Motor neuron (in vitro differentiated cells): ENCODE results near the gene GALNT5. TPM values are rescaled to one million over a fixed set of nuclear protein-coding genes. Genes with fewer than 3 reads are reported as not detected.
A peak's percentile ranks its signal among the peaks of the same experiment; 100 is the strongest.

Experiments
- ATAC-seq, 8 experiments: fragments of 200-7000 bp; cut with Tn5 transposase; replicated peaks in 6 of 8; 2 replicates each; pipeline ENCODE4 v1.8.0; 2021; ENCODE audit warnings: mild to moderate bottlenecking in 8 of 8, moderate library complexity in 8 of 8
- H3K27ac ChIP-seq, 2 donors: fragments of 250-450 bp; sonication (Bioruptor Pico); 2 replicates each; pipeline ENCODE4 v1.9.0; 2021; ENCODE audit warnings: antibody characterized with exemption in 2 of 2, mild to moderate bottlenecking in 2 of 2, moderate library complexity in 1 of 2
- H3K4me1 ChIP-seq, 2 donors: fragments of 250-450 bp; sonication (Bioruptor Pico); replicated peaks in 1 of 2; 2 replicates each; pipeline ENCODE4 v1.6.1; 2021; ENCODE audit warnings: antibody characterized with exemption in 2 of 2, mild to moderate bottlenecking in 2 of 2, moderate library complexity in 1 of 2
- H3K4me3 ChIP-seq, 5 donors: fragments of 250-450 bp; sonication (Bioruptor Pico); 2 replicates each; pipeline ENCODE4 v1.9.0; 2021; ENCODE audit warnings: antibody characterized with exemption in 5 of 5, mild to moderate bottlenecking in 5 of 5, moderate library complexity in 4 of 5
- WGBS, 10 experiments: fragments of 450-650 bp; shearing (Covaris generic); methylation state at CpG; one replicate each; pipeline ENCODE4 v1.0.0; 2022; 5-methylcytosine and 5-hydroxymethylcytosine counted together
- in situ Hi-C, 9 experiments: fragments of 400-800 bp; cut with MboI; loops; one replicate each; pipeline ENCODE4 v1.15.0; 2021; ENCODE audit warnings: low sequenced_read_pairs in 9 of 9, low pct_unique_long_range_greater_than_20kb in 2 of 9; ENCODE audit not compliant: unreplicated experiment in 9 of 9
- total RNA-seq, 8 experiments: library from RNA; unstranded; fragments of 300-600 nt; gene quantifications; 2 replicates each; pipeline versions ENCODE4 v1.2.3 to v1.2.4, GENCODE V29; 2022

GALNT5 gene
- total RNA-seq, 8 experiments from 2014 or later, result 0.04 to 11.0 (median 0.35) TPM; not detected in 1

DNA sequence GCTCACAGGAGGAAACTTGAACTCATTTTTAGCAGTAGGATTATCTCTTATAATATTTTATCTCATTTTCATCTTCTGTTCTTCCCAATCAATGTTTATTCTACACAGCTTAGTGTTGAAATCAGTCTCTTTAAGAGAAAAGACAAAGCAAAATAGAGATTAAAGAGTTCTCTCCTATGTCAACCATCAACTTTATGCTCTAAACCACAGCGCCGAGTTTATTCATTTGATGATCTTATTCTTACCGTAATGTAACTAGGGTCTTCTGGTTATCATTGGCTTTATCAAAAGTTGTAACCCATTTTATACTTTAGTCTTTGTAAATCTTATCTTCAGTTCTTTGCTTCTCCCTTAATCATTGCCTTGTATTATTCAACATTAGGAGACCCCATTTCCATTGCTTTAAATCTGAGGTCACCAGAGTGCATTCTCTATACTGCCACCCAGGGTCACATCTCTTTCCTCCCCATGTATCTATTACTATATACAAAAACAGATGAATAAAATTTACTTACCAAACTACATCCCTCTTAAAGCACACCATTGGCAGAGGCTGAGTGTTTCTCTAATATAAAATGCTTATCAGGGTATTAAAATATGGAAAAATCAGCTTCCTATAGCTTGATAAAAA is 90.9 kb downstream of the GALNT5 start:
- Histone ChIP-seq H3K4me3 (no peak overlapping the region), H3K27ac (no peak overlapping the region), H3K4me1 (no peaks in the 10 kb centered on the region)
- in situ Hi-C loops, result loop anchor here in 1 of 9 experiments (25.0 kb wide), 1 partner anchor 664 kb away; no protein-coding TSS in a partner anchor
- WGBS, 10 experiments, result 16 to 100% (median 93%) methylated on average over 1 to 3 of the region's 3 CpGs
- ATAC-seq, result no peak

DNA sequence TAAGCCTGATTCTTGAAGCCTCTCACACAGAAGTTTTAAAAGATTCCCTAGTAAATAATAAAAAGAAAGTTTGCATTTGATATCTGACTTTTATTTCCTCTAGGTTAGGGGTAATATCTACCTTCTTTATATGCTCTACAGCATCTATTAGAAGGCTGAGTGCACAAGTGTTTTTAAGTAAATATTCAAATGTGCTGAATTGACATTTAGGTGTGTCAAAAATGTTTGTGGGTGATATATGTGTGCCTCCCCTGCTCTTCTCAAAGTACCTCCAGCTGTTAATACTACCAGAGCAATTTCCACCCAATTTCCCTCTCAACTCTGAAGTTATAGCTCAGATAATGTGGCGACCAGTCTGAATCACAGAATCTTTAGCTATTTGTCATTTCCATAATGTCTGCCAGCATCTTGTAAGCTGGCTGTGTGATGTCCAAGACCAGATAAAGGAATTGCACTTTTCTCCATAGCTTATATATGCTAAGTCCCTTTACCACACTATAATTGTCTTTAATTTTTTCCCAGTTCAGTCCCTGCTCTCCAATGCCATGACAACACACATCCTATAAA is 92.5 kb downstream of the GALNT5 start:
- in situ Hi-C loops, result loop anchor here in 1 of 9 experiments (25.0 kb wide), 1 partner anchor 662 kb away; no protein-coding TSS in a partner anchor
- ATAC-seq, result no peak

DNA sequence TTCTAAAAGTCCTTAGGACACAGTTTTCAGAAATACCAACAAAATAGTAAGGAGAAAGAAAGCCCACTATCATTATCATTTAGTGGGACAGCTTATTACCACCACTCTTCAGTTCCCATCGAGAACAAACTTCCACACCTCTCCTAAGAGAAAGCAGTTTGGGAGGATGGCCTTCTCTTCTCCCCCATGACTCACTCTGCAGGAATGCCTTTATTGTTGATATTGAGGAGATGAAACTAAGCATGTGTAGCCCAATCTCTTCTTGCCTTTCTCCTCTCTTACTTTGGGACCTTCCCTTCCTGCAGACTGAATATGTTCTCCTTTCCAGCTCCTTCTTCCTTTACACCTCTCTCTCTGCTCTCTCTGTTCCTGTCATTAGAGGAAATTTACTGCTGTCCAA is 98.1 kb downstream of the GALNT5 start:
- WGBS, 10 experiments, result 40 to 63% (median 50%) methylated on average over 1 of the region's 1 CpG; no CpG with 5 or more reads in 6 of the 10 experiments

More for the DNA sequence above, 92.5 kb downstream of the GALNT5 start:
- WGBS, 10 experiments, result 0 to 100% (median 60%) methylated on average over 1 of the region's 1 CpG; no CpG with 5 or more reads in 1 of the 10 experiments
- no peaks in the 10 kb centered on the region for H3K4me1 ChIP-seq
- H3K4me3 ChIP-seq, result no peak overlapping the region
- H3K27ac ChIP-seq, result no peak overlapping the region

DNA sequence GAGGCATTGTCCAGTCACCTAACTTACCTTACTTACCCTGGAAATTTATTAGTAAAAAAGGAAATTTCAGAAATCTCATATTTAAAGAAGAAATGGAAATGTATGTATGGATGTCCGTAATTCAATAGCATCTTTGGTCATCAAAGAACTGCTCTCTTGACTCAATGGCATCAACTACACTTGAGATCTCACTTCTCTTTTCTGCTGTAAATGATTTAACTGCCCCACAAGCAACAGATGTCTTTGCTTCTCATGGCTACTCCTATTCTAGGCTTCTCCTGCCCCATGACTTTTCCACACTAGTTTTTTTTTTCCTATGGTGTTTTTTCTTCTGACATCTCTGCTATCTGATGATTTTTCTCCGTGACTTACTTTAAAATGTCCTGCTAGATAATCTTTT is 102.1 kb downstream of the GALNT5 start:
- in situ Hi-C loops, result no loop called here
- Histone ChIP-seq H3K4me1 (no peaks in the 10 kb centered on the region), H3K27ac (no peak overlapping the region), H3K4me3 (no peak overlapping the region)
- 33 to 92% (median 79%) methylated on average over 2 of the region's 2 CpGs; no CpG with 5 or more reads in 1 of the 10 experiments for WGBS, 10 experiments
- ATAC-seq, result no peak

More for the DNA sequence above, 98.1 kb downstream of the GALNT5 start:
- ATAC-seq, result peak in 2 of 8 experiments; percentile 27 to 43
- Histone ChIP-seq H3K27ac (no peak overlapping the region), H3K4me1 (no peaks in the 10 kb centered on the region), H3K4me3 (no peak overlapping the region)
- in situ Hi-C loops, result no loop called here

DNA sequence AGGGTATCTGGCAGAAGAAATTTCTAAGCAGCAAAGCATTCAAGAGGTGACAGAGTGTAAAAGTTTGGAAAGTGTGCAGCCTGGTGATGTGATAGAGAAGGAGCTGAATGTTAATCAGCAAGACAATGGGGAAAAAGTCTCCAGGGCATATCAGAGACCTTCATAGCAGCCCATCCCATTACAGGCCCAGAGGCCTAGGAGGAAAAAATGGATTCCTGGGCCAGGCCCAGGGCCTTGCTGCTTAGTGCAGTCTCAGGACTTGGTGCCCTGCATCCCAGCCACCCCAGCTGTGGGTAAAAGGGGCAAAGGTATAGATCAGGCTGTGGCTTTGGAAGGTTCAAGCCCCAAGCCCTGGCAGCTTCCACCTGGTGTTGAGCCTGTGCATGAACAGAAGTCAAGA is 104.0 kb downstream of the GALNT5 start:
- Histone ChIP-seq H3K4me3 (no peak overlapping the region), H3K4me1 (no peaks in the 10 kb centered on the region), H3K27ac (no peak overlapping the region)
- in situ Hi-C loops, result no loop called here
- ATAC-seq, result no peak

DNA sequence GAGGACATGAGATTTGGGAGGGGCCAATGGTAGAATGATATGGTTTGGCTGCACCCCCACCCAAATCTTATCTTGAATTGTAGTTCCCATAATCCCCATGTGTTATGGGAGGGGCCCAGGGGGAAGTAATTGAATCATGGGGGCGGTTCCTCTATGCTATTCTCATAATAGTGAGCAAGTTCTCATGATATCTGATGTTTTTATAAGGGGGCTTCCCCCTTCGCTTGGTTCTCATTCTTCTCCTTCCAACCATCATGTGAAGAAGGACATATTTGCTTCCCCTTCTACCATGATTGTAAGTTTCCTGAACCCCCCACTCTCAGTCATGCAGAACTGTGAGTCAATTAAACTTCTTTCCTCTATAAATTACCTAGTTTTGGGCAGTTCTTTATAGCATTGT is 105.1 kb downstream of the GALNT5 start:
- WGBS, 10 experiments, result 0 to 83% (median 75%) methylated on average over 1 to 2 of the region's 2 CpGs; no CpG with 5 or more reads in 3 of the 10 experiments
- Histone ChIP-seq H3K4me1 (no peaks in the 10 kb centered on the region), H3K27ac (no peak overlapping the region), H3K4me3 (no peak overlapping the region)
- in situ Hi-C loops, result no loop called here
- ATAC-seq, result no peak

DNA sequence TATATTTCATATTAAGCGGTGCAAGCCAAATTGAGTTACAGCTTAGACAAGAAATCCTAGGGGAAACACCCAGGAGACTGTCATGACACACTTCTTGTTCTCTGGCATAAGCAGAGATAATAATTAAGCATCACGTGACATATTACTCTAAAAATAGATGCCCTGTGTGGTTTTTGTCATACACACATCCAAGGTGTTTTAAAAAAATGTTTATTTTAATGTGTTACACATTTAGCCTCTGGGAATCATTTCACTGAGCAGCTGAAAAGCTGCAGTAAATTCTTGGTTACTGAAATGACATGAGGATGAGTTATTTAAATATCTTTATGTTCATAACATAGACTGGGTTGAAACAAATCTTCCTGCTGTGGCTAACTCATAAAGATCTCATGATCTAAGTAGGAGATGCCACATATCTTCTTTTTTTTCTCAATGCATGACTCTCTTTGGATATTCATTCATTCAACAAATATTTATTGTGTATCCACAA is 106.2 kb downstream of the GALNT5 start:
- in situ Hi-C loops, result no loop called here
- ATAC-seq, result peak in 5 of 8 experiments; percentile 38 to 96 (median 83)
- H3K4me1 ChIP-seq, result no peaks in the 10 kb centered on the region
- H3K4me3 ChIP-seq, result no peak overlapping the region
- 5 to 100% (median 70%) methylated on average over 1 to 2 of the region's 2 CpGs for WGBS, 10 experiments
- no peak overlapping the region for H3K27ac ChIP-seq

Other genes with a start within 250 kb of the GALNT5 start
- 1 to 10 TPM in 2 of 8 experiments, under 1 TPM in 5, not detected in 1; 0.05 to 6.6 (median 0.32) TPM for gene ERMN, start 68.1 kb downstream of the GALNT5 start, total RNA-seq
- gene CYTIP, start 186.4 kb downstream of the GALNT5 start, total RNA-seq, result under 1 TPM in 2 of 8 experiments, not detected in 6; 0.07 to 0.52 TPM